Fibroblast of peridontal ligament (primary cell): Measurements from ENCODE around the gene DRICH1.
"Not testable (repeated sequence)": the region's sequence is repeated elsewhere in the genome, so short reads cannot be mapped to it uniquely, and the experiment has no call there.

Source experiments
- DNase-seq: peaks from one replicate; pipeline ENCODE4 v3.0.0-alpha.2; 2010; ENCODE audit errors: extremely low read depth

DRICH1 gene

GRCh38 chr22:23632178-23632577 lies at the start of gene DRICH1:
Gene DRICH1, minus strand, starts transcription at chr22:23632321. Its CDS starts 298 bp downstream, at chr22:23632023.
- DNase-seq = no peak

DNA sequence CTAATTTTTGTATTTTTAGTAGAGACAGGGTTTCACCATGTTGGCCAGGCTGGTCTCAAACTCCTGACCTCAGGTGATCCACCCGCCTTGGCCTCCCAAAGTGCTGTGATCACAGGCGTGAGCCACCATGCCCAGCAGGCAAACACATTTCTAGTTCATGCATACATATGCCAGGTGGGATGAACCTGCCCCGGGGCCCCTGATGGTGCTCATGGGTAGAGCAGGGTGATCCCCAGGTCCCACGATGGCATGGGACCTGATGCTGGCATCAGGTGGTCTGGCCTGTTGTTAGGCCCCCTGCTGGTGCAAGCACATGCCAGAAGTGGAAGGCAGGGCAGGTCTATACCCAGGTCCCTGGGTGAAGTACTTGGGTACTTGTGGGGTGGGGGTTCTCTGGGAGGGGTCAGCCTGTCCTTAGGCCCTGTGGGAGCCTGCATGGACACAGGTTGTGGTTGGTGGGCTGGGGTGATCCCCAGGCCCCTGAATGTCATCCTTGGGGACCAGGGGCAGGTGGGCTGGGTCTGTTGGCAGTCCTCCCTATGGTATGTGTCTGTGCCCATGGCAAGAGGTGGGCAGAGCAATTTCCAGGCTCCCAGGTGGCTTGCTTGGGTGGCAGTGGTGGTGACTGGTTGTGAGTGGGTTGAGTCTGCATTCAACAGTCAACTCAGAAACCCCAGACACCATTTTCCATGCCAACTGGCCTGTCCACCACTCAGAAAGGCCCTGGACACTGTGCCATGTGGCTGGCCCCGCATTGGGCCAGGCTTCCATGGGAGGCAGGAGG lies 49.1 kb upstream of the DRICH1 start:
- no peak for DNase-seq

GRCh38 chr22:23678133-23678532 lies 46.0 kb upstream of the DRICH1 start:
- no peak for DNase-seq

GRCh38 chr22:23677701-23677995 lies 45.5 kb upstream of the DRICH1 start:
- DNase-seq = no peak

DNA sequence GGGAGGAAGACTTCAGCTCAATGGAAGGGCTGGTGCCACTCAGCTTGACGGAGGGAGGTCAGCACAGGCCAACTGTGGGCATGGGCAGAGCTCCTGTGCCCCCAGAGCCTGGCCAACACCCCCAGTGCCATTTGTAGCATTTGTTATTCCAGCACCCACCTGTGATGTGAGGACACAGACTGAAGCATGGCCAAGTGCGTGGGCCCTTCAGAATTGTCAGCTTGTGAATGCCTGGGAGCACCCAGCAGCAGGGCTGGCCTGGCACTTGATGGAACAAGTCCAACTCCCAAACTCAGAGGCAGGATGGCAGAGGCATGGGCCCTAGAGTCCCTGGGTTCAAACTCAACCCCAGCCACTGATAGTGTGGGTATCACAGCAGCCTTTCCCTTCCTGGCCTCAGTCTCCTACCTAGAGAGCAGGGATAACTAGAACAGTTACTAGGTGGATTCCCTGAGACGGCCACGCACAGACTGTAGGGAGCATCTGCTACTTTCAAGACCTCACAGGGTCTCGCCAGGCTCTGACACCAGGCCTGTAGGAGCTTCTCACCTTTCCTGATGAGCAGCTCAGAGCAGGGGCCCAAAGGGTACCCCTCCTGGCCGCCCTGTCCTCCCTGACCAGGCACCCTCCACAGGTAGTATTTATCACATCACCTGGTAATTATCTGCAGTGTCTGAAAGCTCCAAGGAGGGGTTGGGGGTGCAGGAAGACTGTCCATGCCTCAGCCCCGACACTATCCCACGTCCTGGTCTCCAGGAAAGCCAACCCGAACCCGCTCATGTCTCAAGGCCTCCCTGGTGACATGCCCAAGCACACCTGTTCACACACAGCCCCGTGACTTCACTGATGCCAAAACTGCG lies 45.0 kb upstream of the DRICH1 start:
- DNase-seq = not testable (repeated sequence)

DNA sequence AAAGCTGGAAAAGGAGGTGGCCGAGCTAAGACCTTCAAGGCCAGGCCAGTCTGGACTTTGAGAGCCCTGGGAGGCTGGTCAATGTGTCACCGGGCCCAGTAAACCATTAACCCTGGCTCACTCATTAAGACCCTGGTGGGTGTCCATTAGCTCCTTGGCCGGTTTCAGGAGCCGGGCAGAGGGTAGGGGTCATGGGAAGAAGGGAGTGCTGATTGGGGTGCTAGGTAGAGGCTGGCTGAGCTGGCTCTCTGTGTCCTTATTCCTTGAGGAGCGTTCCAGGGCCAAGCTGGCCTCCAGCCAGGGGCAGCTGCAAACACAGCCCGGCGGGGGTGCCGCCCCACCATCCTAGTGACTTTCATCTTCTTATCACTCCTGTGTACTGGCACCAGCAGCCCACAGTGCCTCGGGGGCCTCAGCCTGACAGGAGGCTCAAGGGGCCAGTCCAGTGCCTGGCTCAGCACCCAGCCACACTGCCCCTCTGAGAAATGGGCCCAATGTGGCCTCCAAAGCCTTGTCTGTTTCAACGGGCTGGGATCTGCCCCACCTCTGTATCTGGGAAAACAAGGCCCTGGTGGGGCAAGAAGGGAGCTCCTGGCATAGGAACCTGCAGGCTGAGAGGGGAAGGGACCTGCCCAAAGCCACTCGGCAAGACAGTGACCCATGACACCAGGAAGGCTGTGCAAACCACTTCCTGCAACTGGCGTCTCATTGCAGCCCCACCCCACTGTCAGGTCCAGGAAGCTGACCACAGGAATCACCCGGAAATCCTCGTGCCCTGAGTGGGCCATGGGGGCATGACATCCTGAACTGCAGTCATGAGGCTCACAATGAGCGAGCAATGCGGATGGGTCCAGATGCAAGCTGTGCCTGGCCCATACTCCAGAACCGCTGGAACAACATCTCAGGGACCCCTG lies 43.6 kb upstream of the DRICH1 start:
- no peak for DNase-seq

DNA sequence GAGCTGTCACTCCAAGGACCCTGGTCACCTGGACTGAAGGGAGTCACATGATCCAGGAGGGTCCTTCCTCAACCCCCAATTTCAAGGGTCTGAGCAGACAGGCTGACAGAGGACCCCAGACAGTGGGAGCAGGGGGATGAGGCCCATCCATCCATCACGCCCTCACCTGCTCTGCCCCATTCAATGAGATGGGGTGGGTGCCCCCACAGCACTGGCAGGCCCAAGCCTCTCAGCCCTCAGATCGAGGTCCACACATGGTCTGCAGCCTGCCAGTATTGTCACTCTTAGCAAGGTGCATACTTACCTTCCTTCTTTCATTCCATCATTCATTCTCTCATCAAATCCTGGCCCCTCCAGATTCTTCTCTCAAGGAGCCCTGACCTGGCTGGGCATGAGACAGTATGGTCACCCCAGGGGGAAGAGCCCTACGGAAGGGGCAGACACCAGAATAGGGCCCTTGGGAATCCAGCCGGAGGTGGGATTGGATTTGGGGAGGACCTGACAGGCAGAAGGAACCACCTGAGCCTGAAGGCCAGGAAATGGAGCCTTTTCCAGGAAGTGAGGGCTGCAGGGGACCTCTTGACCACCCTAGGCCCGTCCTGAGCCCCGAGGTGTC lies 42.9 kb upstream of the DRICH1 start:
- DNase-seq = not testable (repeated sequence)

DNA sequence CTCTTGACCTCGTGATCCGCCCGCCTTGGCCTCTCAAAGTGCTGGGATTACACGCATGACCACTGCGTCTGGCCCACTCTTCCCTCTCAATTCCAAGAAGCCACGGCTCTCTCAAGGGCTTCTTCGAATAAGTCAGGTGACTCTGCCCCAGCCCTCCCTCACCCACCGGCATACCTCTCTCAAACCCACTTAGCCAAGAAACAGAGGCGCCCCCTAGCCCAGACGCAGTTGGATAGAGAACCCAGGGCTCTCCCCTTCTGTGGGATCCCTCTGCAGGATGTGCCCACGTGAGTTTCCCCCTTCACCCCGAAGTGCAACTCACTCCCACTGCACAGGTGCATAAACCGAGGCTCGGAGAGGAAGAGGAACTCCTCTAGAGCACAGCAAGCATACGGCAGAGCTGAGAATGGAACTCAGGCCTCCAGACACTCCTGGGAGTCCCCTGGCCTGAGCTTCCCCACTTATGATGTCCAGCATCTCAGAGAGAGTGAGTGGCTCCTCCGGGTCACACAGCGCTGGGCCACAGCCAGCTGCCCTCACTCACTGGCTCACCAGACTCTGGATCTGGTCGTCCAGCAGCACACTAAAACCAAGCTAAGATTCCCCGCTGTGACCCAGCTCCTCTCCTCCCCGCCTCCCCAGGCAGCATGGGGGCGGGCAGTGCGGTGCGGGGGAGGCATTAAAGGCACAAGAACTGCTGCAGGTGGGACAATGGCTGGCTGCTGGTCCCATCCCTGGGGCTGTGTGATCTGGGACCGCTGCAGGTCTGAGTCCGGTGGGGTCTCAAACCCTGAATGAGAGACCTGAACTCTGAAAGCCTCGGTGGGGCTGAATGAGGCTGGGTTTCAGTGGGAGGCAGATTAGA lies 41.9 kb upstream of the DRICH1 start:
- DNase-seq = no peak

DNA sequence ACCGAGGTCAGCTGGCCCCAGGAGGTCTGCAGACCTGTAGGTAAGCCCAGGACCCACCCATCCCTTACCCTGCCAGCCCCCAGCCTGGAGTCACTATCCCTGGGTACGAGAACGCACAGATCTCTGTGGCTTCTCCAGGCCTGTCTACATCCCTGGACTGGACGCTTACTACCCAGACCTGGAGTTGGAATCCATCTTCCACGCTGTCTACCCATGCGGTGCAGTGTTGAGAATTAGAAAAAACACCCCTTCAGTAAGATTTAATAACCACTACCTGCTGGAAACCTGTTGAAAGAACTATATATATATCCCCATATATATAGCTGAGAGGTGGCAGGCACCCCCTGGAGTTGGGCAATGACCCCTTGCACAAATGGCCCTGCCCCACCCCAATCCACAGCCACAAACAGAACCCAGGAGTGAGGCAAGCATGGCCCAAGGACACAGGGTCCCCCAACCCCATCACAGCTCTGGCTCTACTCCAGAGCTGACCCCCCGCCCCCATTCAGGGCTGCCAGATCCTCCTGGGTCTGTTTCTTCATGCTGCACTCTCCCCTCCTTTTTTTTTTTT lies 41.0 kb upstream of the DRICH1 start:
- DNase-seq = no peak

GRCh38 chr22:23672307-23673049 lies 40.4 kb upstream of the DRICH1 start:
- not testable (repeated sequence) for DNase-seq

- not testable (repeated sequence) for DNase-seq
Observed at GRCh38 chr22:23671387-23671786, 39.3 kb upstream of the DRICH1 start.

DNA sequence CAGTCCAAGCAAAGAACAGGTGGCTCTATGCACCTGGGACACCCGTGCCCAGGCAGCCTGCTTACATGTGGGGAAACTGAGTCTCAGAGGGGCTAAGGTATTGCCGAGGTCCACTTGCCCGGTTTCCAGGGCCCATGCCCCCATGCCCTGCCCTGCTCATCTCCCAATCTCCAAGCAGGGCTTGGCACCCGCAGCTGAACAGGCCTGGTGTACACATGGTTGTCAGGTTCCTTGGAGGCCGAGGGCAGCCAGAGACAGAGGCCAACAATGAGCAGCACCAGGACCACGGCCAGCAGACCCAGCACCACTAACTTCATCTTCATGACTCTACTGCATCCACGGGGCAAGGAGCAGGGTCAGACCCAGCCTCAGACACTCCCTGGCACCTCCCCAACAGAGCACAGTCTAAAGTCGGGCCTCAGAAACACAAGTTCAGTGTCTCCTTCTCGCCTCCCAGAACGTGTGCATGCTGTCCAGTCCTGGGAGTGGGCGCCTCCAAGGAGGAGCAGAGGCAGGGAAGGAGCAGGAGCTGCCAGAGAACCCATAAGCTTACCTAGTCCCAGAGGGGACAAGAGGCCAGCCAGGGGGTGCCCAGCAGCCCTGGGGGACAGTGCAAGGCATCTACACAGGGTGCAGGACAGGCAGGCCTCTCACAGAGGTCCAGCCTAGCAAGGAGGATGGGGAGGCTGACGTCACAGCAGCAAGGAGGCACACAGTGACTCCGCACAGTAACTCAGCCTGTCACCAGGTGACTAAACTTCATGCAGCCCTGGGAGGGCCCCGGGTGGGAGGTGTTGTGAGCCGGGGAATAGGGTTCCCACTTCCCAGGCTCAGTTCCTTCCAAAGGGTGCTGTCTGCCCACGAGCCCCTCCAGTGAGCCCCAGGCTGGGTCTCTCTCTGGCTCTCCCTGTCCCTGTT lies 38.5 kb upstream of the DRICH1 start:
- no peak for DNase-seq

DNA sequence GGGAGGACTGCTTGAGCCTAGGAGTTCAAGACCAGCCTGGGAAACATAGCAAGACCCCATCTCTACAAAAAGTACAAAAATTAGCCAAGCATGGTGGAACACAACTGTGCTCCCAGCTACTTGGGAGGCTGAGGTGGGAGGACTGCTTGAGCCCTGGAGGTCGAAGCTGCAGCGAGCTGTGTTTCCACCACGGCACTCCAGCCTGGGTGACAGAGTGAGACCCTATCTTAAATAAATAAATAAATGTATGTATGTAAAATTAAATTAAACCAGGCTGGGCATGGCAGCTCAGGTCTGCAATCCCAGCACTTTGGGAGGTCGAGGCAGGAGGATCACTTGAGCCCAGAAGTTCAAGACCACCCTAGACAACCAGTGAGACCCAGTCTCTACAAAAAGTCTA lies 28.3 kb upstream of the DRICH1 start:
- not testable (repeated sequence) for DNase-seq

GRCh38 chr22:23657727-23658126 lies 25.6 kb upstream of the DRICH1 start:
- DNase-seq = no peak

DNA sequence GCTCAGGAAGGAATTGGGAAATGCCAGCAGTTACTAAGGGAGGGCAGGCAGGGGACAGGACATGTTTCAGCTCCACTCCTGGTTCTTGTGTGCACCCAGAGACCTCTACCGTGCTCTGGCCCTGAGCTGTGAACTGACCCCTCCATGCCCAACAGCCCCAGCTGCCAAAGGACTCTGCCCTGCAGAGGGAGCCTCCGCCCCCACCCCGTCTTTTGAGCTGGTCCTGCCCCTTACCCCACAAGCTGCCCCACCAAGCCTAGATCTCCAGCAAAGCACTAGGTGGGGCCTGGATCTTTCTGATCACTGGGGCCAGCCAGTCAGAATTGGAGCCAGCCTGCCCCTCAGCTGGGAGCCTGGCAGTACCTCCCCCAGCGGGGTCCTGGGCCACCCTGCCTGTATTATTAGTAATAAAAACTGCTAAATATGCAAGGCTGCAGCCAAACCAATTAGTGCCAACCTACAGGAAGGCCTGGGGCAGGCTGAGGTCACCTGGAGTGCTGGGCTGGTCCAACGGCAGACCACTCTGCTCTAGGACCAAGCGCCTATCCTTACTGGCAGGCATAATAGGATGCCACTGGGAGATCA lies 23.9 kb upstream of the DRICH1 start:
- no peak for DNase-seq

GRCh38 chr22:23652711-23653110 lies 20.6 kb upstream of the DRICH1 start:
- no peak for DNase-seq

GRCh38 chr22:23652286-23652685 lies 20.2 kb upstream of the DRICH1 start:
- DNase-seq = no peak

GRCh38 chr22:23651676-23652075 lies 19.6 kb upstream of the DRICH1 start:
- no peak for DNase-seq
